Right ventricle myocardium superior (tissue), 1 donor: ENCODE measurements around the gene GULP1. TPM values are rescaled to one million over a fixed set of nuclear protein-coding genes. Genes with fewer than 3 reads are reported as not detected.
"Not testable (repeated sequence)": the region's sequence is repeated elsewhere in the genome, so short reads cannot be mapped to it uniquely, and the experiment has no call there.

Experiments used
- ATAC-seq: fragments of 200-7000 bp; cut with Tn5 transposase; one replicate; pipeline ENCODE4 v1.9.1; 2020; ENCODE audit warnings: mild to moderate bottlenecking; ENCODE audit not compliant: poor library complexity
- DNase-seq: peaks from one replicate; pipeline ENCODE4 v3.0.0-alpha.2; 2020
- intact Hi-C: fragments of 100-400 bp; cut with DNase I; formaldehyde crosslinking; loops from one replicate; pipeline ENCODE4 v1.11.2; 2022
- total RNA-seq: library from RNA; stranded (reverse); fragmentation: NEBNext Ultra II Directional; extraction: Animal tissue kit (Norgen Biotek cat#: 25700); gene quantifications from one replicate; pipeline ENCODE4 v1.2.1, GENCODE V29; 2021
- donor health status: DM: no; HTN: yes; CAD: no; lungs with severe emphysema.

Gene GULP1
- total RNA-seq, 1 donor from 2014 or later: 4.6 TPM

GRCh38 chr2:188551671-188552070 is 260.0 kb downstream of the GULP1 start:
- ATAC-seq: no peak
- intact Hi-C loops: no loop called here
- DNase-seq: no peak

DNA sequence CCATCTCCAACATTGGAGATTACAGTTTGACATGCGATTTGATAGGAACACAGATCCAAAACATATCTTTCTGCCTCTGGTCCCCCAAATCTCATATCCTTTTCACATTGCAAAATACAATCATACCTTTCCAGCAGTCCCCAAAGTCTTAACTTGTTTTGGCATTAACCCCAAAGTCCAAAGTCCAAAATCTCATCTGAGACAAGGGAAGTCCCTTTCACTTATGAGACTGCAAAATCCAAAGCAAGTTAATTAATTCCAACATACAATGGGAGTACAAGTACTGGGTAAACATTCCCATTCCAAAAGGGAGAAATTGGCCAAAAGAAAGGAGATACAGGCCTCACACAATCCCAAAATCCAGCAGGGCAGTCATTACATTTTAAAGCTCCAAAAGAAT is 265.4 kb downstream of the GULP1 start:
- intact Hi-C loops: no loop called here
- ATAC-seq: no peak
- no peak for DNase-seq

DNA sequence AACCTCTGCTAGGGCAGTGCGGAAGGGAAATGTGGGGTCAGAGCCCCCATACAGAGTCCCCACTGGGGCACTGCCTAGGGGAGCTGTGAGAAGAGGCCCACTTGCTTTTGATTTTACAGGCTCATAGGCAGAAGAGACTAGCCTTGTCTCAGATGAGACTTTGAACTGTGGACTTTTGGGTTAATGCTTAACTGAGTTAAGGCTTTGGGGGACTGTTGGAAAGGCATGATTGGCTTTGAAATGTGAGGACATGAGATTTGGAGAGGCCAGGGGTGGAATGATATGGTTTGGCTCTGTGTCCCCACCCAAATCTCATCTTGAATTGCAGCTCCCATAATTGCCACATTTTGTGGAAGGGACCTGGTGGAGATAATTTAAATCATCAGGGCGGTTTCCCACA is 267.8 kb downstream of the GULP1 start:
- intact Hi-C loops, DNase-seq, ATAC-seq: not testable (repeated sequence)

DNA sequence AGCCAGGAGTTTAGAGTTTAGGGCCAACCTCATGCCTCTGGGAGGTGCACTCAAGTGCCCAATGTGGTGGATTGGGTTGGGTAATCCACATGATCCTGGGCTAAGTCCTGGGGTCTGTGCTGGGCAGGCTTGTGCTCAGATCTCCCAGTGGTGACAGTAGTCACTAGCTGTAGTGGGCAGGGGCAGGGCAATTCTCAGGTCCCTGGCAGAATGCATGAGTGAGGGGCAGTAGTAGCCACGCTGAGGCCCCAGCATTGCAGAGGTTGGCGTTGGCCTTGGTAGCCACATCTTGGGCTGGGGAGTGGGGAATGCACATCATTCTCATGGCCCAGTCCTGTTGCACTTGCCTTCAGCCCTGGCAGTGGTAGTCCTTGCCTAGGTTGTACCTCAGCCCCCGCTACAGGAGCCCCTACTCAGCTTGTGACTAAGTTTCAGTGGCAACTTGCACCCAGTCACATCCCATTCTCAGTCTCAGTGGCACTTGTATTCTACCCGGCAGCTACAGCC is 269.9 kb downstream of the GULP1 start:
- DNase-seq: no peak
- no peak for ATAC-seq
- intact Hi-C loops: no loop called here

- ATAC-seq: no peak
- DNase-seq: no peak
- intact Hi-C loops: no loop called here
Observed at GRCh38 chr2:188569431-188570165, 277.9 kb downstream of the GULP1 start.

DNA sequence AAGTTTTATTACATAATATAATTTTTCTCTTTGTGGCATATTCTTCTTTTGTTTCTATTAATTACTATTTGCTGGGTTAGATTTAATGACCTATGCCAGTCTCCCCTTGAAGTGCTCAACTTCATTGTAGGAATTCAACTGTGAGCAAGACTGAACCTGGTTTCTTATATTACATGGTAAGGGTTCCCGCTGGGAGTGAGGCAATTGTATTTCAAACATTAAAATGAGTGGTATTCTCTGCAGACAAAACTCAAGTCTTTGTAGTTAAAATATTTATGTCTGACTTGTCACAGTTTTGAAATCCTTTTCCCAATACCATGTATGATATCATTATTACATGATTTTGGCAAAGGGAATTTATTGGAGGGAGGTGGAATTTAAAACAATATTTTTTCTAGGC is 278.7 kb downstream of the GULP1 start:
- ATAC-seq: no peak
- intact Hi-C loops: no loop called here
- DNase-seq: no peak

DNA sequence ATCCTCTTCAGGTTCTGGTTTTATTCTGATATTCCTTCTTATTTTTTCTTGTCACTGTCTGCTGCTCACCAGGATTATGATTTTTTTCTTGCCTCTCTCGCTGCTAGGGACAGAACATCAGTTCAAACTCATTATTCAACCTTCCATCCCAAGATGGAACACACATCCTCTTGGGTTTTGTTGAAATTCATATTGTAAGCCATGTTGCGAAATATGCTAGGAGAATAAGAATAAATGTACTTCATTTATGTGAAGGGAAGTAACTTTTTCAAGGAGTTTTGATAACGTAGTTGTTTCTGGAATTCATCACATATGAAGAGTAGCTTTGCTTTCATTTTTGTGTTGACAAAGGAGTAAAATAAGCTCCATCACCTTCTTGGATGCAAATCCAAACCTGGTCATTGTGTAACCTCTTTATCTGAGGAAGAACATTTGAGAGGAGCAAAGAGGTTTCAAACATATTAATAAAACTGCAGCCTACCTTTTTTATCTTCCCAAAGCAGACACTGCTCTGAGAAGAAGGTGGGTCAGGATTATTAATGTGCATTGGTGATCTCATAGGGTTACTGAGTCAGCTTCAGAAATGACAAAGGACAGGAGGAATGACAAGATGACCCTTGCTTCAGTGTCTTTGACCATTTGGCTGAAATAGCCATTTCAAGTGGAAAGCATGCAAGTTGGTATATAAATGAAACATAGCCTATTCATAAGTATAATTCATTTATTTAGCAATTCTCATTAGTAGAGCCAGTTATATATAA is 280.0 kb downstream of the GULP1 start:
- intact Hi-C loops: no loop called here
- ATAC-seq: no peak
- DNase-seq: no peak

DNA sequence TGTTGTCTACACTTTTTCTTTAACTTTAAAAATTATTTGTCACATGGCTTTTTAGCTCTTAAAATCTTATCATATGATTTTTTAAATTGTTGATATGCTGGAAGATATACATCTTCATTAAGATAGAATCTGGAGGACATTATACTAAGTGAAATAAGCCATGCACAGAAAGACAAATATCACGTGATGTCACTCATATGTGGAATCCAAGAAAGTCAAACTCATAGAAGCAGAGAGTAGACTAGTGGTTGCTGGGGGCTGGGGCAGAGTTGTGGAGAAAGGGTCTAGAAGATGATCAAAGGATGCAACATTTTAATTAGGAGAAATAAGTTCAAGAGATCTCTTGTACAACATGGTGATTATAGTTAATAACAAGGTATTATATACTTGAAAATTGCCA is 280.9 kb downstream of the GULP1 start:
- intact Hi-C loops: no loop called here
- DNase-seq (no peak), ATAC-seq (no peak)

- intact Hi-C loops: no loop called here
- ATAC-seq (no peak), DNase-seq (no peak)
Observed at GRCh38 chr2:188573453-188573852, 281.8 kb downstream of the GULP1 start.

- DNase-seq: no peak
- ATAC-seq: no peak
- intact Hi-C loops: no loop called here
Observed at GRCh38 chr2:188576006-188576405, 284.3 kb downstream of the GULP1 start.

- intact Hi-C loops: no loop called here
- DNase-seq: no peak
- ATAC-seq: no peak
Observed at GRCh38 chr2:188576651-188577050, 285.0 kb downstream of the GULP1 start.

DNA sequence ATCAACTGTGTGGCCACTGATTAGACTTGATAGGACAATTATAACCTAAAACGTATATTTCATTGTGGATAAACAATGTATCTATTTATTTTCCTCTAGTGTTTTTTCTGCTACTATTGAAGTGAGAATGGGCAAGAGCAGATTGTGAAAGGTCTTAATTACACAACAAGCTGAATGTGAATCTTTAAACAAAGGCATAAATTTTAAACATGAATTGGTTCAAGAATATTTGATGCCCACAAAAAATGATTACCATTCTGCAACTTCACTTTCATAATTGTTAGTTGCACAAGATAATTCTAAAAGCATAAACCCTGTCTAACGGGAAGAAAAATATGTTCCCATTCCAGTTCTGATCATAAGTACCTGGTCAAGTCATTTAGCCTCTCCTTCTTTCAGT is 285.6 kb downstream of the GULP1 start:
- DNase-seq: no peak
- ATAC-seq: no peak
- intact Hi-C loops: no loop called here

DNA sequence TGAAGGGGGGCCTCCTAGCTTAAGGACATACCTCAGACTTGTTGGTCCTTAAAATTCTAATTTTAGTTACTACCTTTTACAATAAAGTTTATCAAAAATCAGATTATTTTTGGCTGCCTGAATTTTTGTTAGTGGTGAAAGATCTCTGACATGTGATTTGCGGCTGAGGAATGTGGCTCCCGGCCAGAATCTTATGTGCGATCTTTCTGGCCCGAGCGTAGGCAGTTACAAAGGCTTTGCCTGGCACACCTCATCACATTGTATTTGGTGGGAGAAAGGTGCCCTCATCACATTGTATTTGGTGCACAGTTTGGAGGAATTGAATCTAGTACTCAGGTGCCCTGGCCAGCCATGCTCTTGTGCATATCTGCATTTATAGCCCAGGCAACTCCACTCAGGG is 289.1 kb downstream of the GULP1 start:
- DNase-seq (no peak), ATAC-seq (no peak)
- intact Hi-C loops: no loop called here

- intact Hi-C loops: no loop called here
- DNase-seq (no peak), ATAC-seq (no peak)
Observed at GRCh38 chr2:188582211-188582610, 290.5 kb downstream of the GULP1 start.

DNA sequence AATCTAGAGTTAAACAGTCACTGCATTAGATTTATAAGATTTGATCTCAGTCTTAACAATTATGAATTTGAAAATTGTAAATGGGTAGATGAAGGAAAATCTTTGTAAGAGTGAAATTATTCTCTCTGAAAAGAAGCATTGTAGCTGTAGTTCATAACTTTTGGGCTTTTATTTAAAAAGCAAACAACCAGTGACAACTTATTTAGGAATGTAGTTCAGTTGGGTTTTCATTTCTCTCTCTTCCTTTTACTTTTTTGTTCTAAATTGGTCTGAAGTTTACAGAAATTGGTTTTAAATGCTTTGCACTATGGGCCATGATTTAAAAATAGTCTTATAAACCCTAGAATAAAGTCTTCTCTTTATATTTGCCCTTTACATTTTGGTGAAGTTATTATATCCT is 296.6 kb downstream of the GULP1 start:
- intact Hi-C loops: no loop called here
- DNase-seq (no peak), ATAC-seq (no peak)

- no peak for ATAC-seq
Observed at GRCh38 chr2:188596054-188596453, 304.4 kb downstream of the GULP1 start.

GRCh38 chr2:188598551-188598950 is 306.9 kb downstream of the GULP1 start:
- intact Hi-C loops: no loop called here
- ATAC-seq (peak; percentile 48), DNase-seq (no peak)

More at GRCh38 chr2:188596054-188596453, 304.4 kb downstream of the GULP1 start:
- intact Hi-C loops: no loop called here
- no peak for DNase-seq

DNA sequence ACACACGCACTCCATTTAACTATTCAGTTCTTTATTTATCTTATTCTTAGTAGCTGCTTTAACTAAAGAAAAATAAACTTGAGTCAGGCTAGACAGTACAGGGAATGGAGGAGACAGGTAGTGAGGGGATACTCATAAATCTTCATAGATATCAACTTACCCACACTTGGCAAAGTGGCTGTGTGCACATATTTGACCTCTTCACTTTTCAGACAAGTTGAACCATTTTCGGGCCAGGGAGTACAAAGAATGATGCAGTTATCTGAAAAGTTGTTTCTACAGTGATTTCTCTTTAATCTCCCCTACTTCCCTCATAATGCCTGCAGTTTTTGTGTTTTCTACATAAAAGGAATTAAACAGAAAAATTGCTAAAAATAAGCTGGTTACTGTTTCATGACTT is 307.5 kb downstream of the GULP1 start:
- no peak for DNase-seq
- intact Hi-C loops: no loop called here
- ATAC-seq: no peak

DNA sequence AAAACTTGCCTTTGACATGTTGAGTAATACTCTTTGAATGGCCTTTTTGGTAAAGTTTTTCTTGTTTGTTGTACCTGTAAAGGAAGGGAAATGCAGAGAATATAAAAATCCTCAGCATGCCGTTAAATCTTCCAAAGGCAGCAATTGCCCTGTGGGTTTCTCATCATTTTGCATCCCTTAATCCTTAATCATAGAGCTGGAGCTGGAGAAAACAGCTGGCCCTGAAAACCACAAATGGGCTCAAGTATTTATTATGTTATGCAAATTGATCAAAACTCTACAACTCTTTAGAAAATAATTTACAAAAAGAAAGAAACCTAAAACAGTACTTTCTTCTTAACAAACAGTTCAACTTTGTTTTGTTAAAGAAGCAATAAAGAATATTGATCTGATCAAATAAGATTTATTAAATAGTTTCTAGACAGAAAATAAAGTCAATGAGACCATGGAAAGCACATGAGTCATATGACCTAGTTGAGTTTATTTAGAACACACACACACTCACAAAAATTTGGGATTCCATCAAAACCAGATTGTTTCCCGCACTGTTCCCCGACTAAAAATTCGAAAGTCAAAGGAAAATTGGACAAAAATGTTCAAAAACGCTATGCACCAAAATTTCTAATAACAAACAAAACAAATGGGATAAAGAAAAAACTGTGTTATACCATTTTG is 309.0 kb downstream of the GULP1 start:
- ATAC-seq: no peak
- intact Hi-C loops: no loop called here
- no peak for DNase-seq

DNA sequence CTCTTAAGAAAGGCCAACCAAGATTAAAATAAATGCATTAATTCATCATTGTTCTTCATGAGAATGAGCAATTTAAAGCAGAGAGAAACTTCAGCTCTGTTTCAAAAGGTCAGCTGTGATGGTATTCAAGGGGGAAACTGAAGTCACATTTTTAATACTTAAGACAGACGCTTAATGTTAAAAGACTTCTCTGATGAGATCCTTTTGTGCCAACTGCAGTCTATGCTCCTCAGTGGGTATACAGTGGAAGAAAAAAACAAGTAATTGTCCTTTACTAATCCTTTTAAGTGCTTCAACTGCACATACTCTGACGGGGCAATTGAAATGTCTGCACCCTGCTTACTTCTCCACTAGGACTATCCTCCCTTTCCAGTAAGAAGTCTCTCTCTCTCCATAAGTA is 309.7 kb downstream of the GULP1 start:
- no peak for ATAC-seq
- DNase-seq: no peak
- intact Hi-C loops: no loop called here
